D721Med (cell line): ENCODE data around the gene COL6A2.

ENCODE experiments used
- DNase-seq: peaks from one replicate; pipeline ENCODE4 v3.0.0; 2011; ENCODE audit warnings: low spot score; ENCODE audit not compliant: insufficient read length
- FAIRE-seq: peaks from 2 replicates; lab custom pipeline; 2011; peaks lifted over from hg19 to GRCh38; lab: Jason Lieb, UNC
- CTCF ChIP-seq: IDR thresholded peaks from 2 replicates; pipeline ENCODE4 v1.5.1; 2012; ENCODE audit warnings: mild to moderate bottlenecking, control low read depth; ENCODE audit not compliant: insufficient read depth; ENCODE audit errors: missing control alignments

COL6A2 gene

GRCh38 chr21:46159841-46160656 lies 62.1 kb downstream of the COL6A2 start:
- FAIRE-seq (no peak), DNase-seq (no peak)
- TF ChIP-seq CTCF, result no peak

GRCh38 chr21:46160657-46160906 lies 62.7 kb downstream of the COL6A2 start:
- FAIRE-seq, result no peak
- no peak for TF ChIP-seq CTCF
- DNase-seq, result no peak

- DNase-seq (no peak), FAIRE-seq (no peak)
- no peak for TF ChIP-seq CTCF
These were observed 63.2 kb downstream of the COL6A2 start for GRCh38 chr21:46160907-46161632.

GRCh38 chr21:46161633-46162592 lies 64.0 kb downstream of the COL6A2 start:
- no peak for FAIRE-seq
- DNase-seq, result no peak
- TF ChIP-seq CTCF, result no peak

GRCh38 chr21:46163380-46163779 lies 65.5 kb downstream of the COL6A2 start:
- no peak for DNase-seq
- no peak for FAIRE-seq
- no peak for TF ChIP-seq CTCF

GRCh38 chr21:46165098-46165497 lies 67.2 kb downstream of the COL6A2 start:
- FAIRE-seq (no peak), DNase-seq (no peak)
- TF ChIP-seq CTCF, result no peak
